GM21723 (cell line): Measurements from ENCODE around the gene MRPL20.
"Not testable (repeated sequence)": the region's sequence is repeated elsewhere in the genome, so short reads cannot be mapped to it uniquely, and the experiment has no call there.

ENCODE experiments used
- ATAC-seq: cut with Tn5 transposase; IDR thresholded peaks from one replicate; pipeline ENCODE4 v1.9.1; 2021; ENCODE audit warnings: mild to moderate bottlenecking, moderate library complexity; ENCODE audit not compliant: unreplicated experiment

Gene MRPL20

DNA sequence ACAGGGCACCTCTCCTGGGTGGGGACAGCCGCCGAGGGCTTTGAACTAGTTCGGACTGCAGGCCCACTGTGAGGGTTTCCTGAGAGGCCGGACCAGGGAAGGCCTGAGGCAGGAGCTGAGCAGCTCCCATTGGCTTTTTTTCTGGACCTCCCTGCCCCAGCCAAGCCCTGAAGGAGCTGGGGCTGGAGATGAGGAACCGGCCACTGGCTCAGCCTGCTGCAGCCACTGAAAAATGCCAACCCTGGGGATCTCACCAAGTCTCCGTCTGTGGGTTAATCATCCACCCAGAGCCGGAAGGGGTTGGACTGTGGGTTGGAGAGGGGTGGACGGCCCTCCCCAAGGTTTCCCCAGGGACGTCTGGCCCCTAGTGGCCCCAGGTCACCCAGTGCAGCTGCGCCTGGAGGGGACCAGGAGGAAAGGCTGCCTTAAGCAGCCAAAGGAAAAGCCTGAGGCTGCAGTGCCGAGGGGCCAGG, 30.8 kb upstream of the MRPL20 start:
- no peak for ATAC-seq

DNA sequence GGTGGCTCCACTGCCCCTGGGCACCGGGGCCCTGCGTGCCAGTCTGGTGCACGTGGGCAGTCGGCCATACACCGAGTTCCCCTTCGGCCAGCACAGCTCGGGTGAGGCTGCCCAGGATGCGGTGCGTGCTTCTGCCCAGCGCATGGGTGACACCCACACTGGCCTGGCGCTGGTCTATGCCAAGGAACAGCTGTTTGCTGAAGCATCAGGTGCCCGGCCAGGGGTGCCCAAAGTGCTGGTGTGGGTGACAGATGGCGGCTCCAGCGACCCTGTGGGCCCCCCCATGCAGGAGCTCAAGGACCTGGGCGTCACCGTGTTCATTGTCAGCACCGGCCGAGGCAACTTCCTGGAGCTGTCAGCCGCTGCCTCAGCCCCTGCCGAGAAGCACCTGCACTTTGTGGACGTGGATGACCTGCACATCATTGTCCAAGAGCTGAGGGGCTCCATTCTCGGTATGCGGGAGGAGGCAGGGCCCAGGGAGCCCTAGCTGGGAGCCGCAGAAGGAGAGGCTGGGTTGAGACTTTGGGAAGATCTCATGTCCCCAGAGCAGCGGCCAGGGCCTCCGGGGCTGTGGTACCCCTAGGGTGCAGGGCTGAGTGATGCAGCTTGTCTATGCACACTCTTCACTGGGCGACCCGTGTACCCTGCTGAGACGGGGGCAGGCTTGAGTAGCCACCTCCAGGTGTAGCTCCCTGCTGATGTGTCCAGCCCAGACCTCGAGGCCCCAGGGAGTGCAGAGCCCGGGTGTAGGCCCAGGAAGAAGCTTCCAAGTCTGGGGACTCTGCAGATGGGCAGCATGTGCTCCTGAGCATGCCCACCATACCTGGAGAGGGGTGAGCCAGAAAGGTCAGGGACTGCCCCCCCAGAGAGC, 30.2 kb upstream of the MRPL20 start:
- no peak for ATAC-seq

DNA sequence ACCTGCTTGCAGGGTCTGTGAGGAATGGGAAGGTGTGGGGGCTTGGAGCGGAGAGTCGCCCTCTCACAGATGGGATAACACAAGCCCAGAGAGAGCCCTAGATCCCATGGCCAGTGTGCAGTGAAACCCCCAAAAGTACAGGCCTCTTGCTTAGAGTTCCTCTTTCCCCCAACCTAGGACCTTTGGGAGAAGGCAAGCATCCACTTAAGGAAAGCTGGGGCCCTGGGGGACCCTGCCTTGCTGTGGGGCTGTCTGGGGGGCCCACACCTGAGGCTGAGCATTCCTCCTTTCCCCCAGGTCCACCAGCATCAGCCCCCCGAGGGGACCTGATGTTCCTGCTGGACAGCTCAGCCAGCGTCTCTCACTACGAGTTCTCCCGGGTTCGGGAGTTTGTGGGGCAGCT, 29.5 kb upstream of the MRPL20 start:
- no peak for ATAC-seq

GRCh38 chr1:1435911-1436629, 29.0 kb upstream of the MRPL20 start:
- no peak for ATAC-seq

DNA sequence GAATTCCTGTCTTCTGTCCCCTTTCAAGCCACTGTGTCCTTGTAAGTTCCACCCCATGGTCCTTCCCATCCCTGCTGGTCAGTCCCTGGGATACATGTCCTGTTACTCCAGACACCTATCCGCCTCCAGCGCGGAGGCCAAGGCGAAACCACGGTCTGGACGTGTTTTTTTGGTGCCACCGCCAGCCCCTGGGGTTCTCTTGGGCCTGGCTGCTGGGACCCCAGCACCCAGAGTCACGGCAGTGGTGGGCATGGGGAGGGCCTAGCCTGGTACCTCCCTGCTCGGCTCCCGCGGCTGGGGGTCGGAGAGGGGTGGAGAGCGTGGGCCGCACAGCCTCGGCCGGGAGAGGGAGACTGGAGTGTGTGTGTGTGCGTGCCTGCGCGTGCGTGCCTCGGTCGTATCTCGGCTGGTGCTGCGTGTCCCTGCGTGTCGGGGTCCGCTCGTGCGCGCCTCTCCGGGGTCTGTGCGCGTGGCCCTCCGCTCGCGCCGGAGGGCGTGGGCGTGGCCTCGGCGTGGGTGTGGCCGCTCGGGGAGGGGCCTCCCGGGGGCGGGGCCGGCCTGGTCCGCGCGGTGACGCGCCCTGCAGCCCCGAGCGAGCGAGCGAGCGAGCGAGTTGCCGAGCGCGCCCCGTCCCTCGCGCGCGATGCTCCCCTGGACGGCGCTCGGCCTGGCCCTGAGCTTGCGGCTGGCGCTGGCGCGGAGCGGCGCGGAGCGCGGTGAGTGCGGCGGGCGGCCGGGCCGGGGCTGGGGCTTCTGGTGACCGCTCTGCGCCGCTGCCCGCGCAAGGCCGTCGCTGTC, 28.2 kb upstream of the MRPL20 start, which contains the start of gene VWA1:
TSS of gene VWA1 (plus strand) at position 585 of the 798 bp plus-strand sequence. CDS start at position 644, 59 bp downstream.
- ATAC-seq: no peak

- no peak for ATAC-seq
These were observed 27.7 kb upstream of the MRPL20 start for GRCh38 chr1:1434824-1435105.

- ATAC-seq: no peak
These were observed 27.2 kb upstream of the MRPL20 start for GRCh38 chr1:1434131-1434823.

DNA sequence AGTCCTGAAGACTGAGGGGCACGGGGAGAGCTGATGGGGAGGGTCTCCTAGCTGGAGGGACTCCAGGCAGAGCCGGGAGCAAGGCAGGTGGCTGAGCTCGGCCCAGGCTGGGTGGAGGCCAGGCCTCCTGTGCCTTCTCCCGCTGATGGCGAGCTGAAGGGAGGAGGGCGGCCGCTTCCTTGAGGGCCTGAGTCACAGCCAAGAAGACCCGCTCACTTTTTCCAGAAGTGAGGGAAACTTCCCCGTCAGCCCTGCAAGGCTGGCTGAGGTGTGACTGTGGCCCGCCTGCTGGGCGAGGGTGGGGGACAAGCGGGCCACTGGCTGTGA, 26.7 kb upstream of the MRPL20 start:
- ATAC-seq: no peak

DNA sequence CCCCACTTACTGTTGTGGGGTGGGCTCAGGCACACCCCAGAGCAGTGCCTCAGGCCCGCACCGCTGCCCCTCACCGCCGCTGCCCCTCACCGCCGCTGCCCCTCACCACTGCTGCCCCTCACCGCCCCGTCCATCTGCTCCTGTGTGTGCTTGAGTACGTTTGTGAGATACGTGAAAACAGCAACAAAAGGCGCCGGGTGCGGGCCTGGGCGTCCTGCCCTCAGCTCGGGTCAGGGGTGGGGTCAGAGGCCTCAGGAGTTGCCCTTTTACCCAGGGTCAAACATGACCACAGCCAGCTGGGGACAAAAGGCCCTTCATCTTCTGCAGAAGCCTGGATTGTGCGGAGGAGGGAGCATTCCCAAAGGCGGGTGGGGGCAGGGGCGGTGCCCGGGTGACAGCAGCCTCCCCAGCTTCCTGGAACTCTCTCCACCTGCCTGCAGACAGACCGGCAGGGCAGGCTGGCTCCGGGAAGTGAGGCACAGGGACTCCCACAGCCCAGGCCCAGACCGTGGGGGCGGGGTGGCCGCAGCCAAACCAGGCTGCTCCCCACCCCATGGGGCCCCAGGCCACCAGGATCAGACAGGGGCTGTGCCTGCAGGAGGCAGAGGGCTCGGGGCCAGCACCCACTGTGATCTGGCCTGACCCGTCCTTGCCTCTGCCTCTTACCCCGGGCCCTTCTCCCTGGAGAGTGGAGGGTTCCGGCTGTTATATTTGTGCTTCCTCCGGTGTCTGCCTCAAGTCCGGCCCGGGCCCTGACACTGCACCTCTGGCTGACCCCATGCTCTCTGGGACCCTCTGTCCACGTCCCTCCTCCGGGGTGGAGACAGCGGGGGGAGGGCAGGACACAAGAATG, 26.1 kb upstream of the MRPL20 start:
- no peak for ATAC-seq

DNA sequence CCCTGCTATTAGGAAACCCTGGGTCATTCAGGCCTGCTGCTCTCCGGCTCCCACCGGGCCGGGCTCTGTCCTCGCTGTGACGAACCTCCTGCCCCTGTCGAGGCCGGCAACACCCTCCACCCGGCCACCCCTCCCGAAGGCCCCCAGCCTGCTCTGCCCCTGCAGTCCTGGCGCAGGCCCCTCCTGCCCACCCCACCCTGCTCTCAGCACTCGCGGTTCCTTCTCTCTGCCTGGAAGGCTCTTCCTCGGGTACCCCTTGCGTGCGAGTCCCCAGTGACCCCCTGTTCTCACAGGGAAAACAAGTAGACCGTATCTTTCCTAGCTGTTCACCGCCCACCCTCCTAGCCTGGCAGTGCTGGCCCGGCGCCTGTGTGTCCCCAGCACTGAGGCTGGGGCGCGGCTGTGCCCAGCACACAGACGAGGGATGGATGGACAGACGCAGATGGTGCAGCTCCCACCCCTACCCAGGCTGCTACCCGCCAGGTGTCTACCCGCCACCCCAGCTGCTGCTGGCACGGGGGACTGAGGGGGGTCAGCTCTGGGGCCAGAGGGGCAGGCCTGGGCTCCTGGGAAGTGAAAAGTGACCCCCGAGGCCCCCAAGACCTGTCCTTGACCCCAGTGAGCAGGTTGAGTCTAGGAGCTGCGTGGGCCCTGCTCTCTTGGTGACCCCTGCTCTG, 25.3 kb upstream of the MRPL20 start:
- no peak for ATAC-seq

- ATAC-seq: no peak
These were observed 24.8 kb upstream of the MRPL20 start for GRCh38 chr1:1431845-1432273.

- no peak for ATAC-seq
These were observed 24.1 kb upstream of the MRPL20 start for GRCh38 chr1:1430992-1431844.

- no peak for ATAC-seq
These were observed 23.3 kb upstream of the MRPL20 start for GRCh38 chr1:1430114-1430982.

DNA sequence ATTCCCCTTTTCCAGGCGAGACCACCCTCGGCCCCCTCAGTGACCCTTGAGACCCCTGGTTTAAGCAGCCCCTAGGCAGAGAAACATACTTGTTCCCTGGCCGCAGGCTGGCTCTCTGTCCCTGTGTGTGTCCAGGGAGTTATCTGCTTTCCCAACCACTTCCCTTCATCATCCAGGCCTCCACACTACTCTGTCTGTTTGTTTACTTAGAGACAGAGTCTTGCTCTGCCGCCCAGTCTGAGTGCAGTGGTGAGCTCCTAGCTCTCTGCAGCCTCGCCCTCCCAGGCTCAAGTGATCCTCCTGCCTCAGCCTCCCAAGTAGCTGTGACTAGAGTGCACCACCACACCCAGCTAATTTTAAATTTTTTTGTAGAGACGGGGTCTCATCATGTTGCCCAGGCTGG, 22.6 kb upstream of the MRPL20 start:
- no peak for ATAC-seq

DNA sequence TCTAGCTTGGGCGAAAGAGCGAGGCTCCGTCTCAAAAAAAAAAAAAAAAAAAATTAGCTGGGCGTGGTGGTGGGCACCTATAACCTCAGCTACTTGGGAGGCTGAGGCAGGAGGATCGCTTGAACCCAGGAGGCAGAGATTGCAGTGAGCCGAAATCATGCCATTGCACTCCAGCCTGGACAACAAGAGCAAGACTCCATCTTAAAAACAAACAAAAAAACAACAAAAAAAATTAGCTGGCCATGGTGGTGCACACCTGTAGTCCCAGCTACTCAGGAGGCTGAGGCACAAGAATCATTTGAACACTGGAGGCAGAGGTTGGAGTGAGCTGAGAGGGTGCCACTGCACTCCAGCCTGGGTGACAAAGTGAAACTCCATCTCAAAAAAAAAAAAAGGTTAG, 21.9 kb upstream of the MRPL20 start:
- ATAC-seq: not testable (repeated sequence)

- ATAC-seq: no peak
These were observed 21.1 kb upstream of the MRPL20 start for GRCh38 chr1:1428174-1428573.

DNA sequence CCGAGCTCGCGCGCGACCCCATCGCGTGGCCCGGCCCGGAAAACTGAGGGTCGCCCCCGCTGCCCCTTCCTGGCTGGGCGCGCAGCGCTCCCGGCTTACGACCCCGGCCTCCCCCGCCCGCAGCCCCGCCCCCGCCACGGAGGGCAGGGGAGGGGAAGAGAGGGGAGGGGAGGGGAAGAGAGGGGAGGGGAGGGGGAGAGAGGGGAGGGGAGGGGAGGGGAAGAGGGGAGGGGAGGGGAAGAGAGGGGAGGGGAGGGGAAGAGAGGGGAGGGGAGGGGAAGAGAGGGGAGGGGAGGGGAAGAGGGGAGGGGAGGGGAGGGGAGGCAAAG, 20.7 kb upstream of the MRPL20 start:
- ATAC-seq: no peak
